H9 (cell line): ENCODE results near the gene SMC4. TPM values are rescaled to one million over a fixed set of nuclear protein-coding genes. Genes with fewer than 3 reads are reported as not detected.

Experiments used
- DNase-seq: peaks from one replicate; pipeline ENCODE4 v3.0.0-alpha.2; 2017
- H2AFZ ChIP-seq: one replicate; pipeline ENCODE4 v1.6.1; 2013; ENCODE audit warnings: mild to moderate bottlenecking, low read length, control low read depth, moderate library complexity
- H2AK5ac ChIP-seq: 2 replicates; pipeline ENCODE4 v1.6.1; 2013; ENCODE audit warnings: low read length, control low read depth, mixed read lengths; ENCODE audit not compliant: insufficient read length
- H2BK120ac ChIP-seq: one replicate; pipeline ENCODE4 v1.6.1; 2013; ENCODE audit warnings: low read depth, mild to moderate bottlenecking, low read length, control low read depth, inconsistent platforms; ENCODE audit not compliant: poor library complexity, severe bottlenecking
- H2BK12ac ChIP-seq: 2 replicates; pipeline ENCODE4 v1.6.1; 2013; ENCODE audit warnings: low read length, control low read depth, mixed read lengths, low read depth; ENCODE audit not compliant: insufficient read length
- H2BK15ac ChIP-seq: 2 replicates; pipeline ENCODE4 v1.6.1; 2013; ENCODE audit warnings: low read depth, low read length, control low read depth
- H2BK20ac ChIP-seq: one replicate; pipeline ENCODE4 v1.6.1; 2013; ENCODE audit warnings: low read depth, mild to moderate bottlenecking, low read length, control low read depth, inconsistent platforms; ENCODE audit not compliant: poor library complexity, severe bottlenecking
- H2BK5ac ChIP-seq: 2 replicates; pipeline ENCODE4 v1.6.1; 2013; ENCODE audit warnings: low read length, control low read depth, mixed read lengths; ENCODE audit not compliant: insufficient read length
- H3K14ac ChIP-seq: 2 replicates; pipeline ENCODE4 v1.6.1; 2013; ENCODE audit warnings: low read length, control low read depth; ENCODE audit not compliant: insufficient read depth
- H3K18ac ChIP-seq: 2 replicates; pipeline ENCODE4 v1.6.1; 2013; ENCODE audit warnings: low read depth, mild to moderate bottlenecking, mixed read lengths, low read length, control low read depth; ENCODE audit not compliant: insufficient read length
- H3K23ac ChIP-seq: 2 replicates; pipeline ENCODE4 v1.6.1; 2013; ENCODE audit warnings: low read length, control low read depth, mixed read lengths, low read depth; ENCODE audit not compliant: insufficient read length
- H3K23me2 ChIP-seq: 2 replicates; pipeline ENCODE4 v1.6.1; 2013; ENCODE audit warnings: low read depth, mild to moderate bottlenecking, mixed read lengths, low read length, control low read depth; ENCODE audit not compliant: insufficient read length, poor library complexity, severe bottlenecking
- H3K27ac ChIP-seq: 2 replicates; pipeline ENCODE4 v1.5.1; 2013; ENCODE audit warnings: low read length, control low read depth, mixed read lengths, low read depth; ENCODE audit not compliant: insufficient read length
- H3K27me3 ChIP-seq: 2 replicates; pipeline ENCODE4 v1.6.1; 2013; ENCODE audit warnings: low read length, control low read depth, inconsistent platforms; ENCODE audit not compliant: insufficient read depth
- H3K4ac ChIP-seq: 2 replicates; pipeline ENCODE4 v1.6.1; 2013; ENCODE audit warnings: low read depth, mild to moderate bottlenecking, control low read depth, inconsistent platforms, low read length, moderate library complexity
- H3K4me1 ChIP-seq: 2 replicates; pipeline ENCODE4 v1.6.1; 2013; ENCODE audit warnings: low read length, control low read depth, inconsistent platforms; ENCODE audit not compliant: insufficient read depth
- H3K4me2 ChIP-seq: 2 replicates; pipeline ENCODE4 v1.6.1; 2013; ENCODE audit warnings: low read length, control low read depth, mixed read lengths; ENCODE audit not compliant: insufficient read length, insufficient read depth
- H3K56ac ChIP-seq: 2 replicates; pipeline ENCODE4 v1.6.1; 2013; ENCODE audit warnings: low read depth, mild to moderate bottlenecking, mixed read lengths, low read length, control low read depth; ENCODE audit not compliant: insufficient read length
- H3K79me1 ChIP-seq: 2 replicates; pipeline ENCODE4 v1.6.1; 2013; ENCODE audit warnings: low read depth, mild to moderate bottlenecking, moderate library complexity, low read length, control low read depth, inconsistent platforms; ENCODE audit not compliant: insufficient read depth, poor library complexity, severe bottlenecking
- H3K79me2 ChIP-seq: 2 replicates; pipeline ENCODE4 v1.6.1; 2013; ENCODE audit warnings: low read length, control low read depth, inconsistent platforms; ENCODE audit not compliant: insufficient read depth
- H3K9ac ChIP-seq: 2 replicates; pipeline ENCODE4 v1.6.1; 2013; ENCODE audit warnings: low read length, control low read depth, mixed read lengths; ENCODE audit not compliant: insufficient read length; ENCODE audit errors: extremely low read depth
- H3K9me3 ChIP-seq: one replicate; pipeline ENCODE4 v1.6.1; 2013; ENCODE audit warnings: low read depth, low read length, inconsistent platforms; ENCODE audit not compliant: control insufficient read depth
- H3T11ph ChIP-seq: one replicate; pipeline ENCODE4 v1.6.1; 2013; ENCODE audit warnings: mild to moderate bottlenecking, low read length, control low read depth, inconsistent platforms
- H4K20me1 ChIP-seq: one replicate; pipeline ENCODE4 v1.6.1; 2013; ENCODE audit not compliant: control insufficient read depth, insufficient read length, insufficient read depth
- H4K5ac ChIP-seq: 2 replicates; pipeline ENCODE4 v1.6.1; 2013; ENCODE audit warnings: low read depth, mild to moderate bottlenecking, mixed read lengths, low read length, control low read depth; ENCODE audit not compliant: insufficient read length
- H4K8ac ChIP-seq: replicated peaks from 2 replicates; pipeline ENCODE4 v1.6.1; 2013; ENCODE audit warnings: low read length, control low read depth, mixed read lengths, low read depth; ENCODE audit not compliant: insufficient read length
- H4K91ac ChIP-seq: 2 replicates; pipeline ENCODE4 v1.6.1; 2013; ENCODE audit warnings: low read depth, mild to moderate bottlenecking, moderate library complexity, mixed read lengths, low read length, control low read depth; ENCODE audit not compliant: insufficient read length
- H3K27ac Mint-ChIP-seq, 3 experiments: 2 replicates in 2 of 3; 3 replicates in 1 of 3; pipeline ENCODE4 v1.8.0; 2020 to 2021; ENCODE audit warnings: mixed read lengths in 3 of 3, mild to moderate bottlenecking in 1 of 3, moderate library complexity in 1 of 3
- H3K27me3 Mint-ChIP-seq: 2 replicates; pipeline ENCODE4 v1.8.0; 2021; ENCODE audit warnings: low read depth, mild to moderate bottlenecking, moderate library complexity, mixed read lengths
- H3K36me3 Mint-ChIP-seq, 3 experiments: 2 replicates in 2 of 3; 3 replicates in 1 of 3; pipeline ENCODE4 v1.8.0; 2020 to 2021; ENCODE audit warnings: low read depth in 3 of 3, mixed read lengths in 3 of 3; ENCODE audit not compliant: insufficient read depth in 1 of 3
- H3K4me1 Mint-ChIP-seq, 2 experiments: 2 replicates each; pipeline ENCODE4 v1.8.0; 2020; ENCODE audit warnings: mixed read lengths in 2 of 2
- H3K4me3 Mint-ChIP-seq, 2 experiments: 2 replicates in 1 of 2; 3 replicates in 1 of 2; pipeline ENCODE4 v1.8.0; 2020 to 2021; ENCODE audit warnings: mild to moderate bottlenecking in 2 of 2, mixed read lengths in 2 of 2, moderate library complexity in 1 of 2
- H3K9me3 Mint-ChIP-seq, 2 experiments: 2 replicates in 1 of 2; 3 replicates in 1 of 2; pipeline ENCODE4 v1.8.0; 2020; ENCODE audit warnings: mild to moderate bottlenecking in 2 of 2, mixed read lengths in 2 of 2, moderate library complexity in 1 of 2
- total RNA-seq: library from RNA; stranded (reverse); gene quantifications from 2 replicates; pipeline ENCODE4 v1.2.1, GENCODE V29; 2021
- TF ChIP-seq, protein P1 (sequence below): fragments of 200-600 bp; sonication (generic); conservative IDR thresholded peaks from 3 replicates; pipeline ENCODE4 v1.8.0; 2021; ENCODE audit warnings: antibody characterized with exemption, mild to moderate bottlenecking

Gene SMC4
- total RNA-seq, 1 experiment from 2014 or later: 130 TPM

DNA sequence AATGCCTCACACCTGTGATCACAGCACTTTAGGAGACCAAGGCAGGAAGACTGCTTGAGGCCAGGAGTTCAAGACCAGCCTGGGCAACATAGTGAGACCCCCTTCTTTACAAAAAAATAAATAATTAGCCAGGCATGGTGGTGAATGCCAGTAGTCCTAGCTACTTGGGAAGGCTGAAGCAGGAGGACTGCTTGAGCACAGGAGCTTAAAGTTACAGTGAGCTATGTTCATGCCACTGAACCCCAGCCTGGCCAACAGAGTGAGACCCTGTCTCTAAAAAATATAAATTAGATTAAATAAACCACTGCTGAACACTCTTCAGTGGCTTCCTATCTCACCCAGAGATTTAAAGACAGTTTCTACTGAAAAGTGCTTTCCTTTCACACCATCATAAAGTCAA lies 6.7 kb upstream of the SMC4 start:
- H3K4me2 ChIP-seq: no peak overlapping the region
- H4K5ac ChIP-seq: no peak overlapping the region
- no peaks in the 10 kb centered on the region for H3K9me3 Mint-ChIP-seq
- no peaks in the 10 kb centered on the region for H4K20me1 ChIP-seq
- TF ChIP-seq, protein P1, sequence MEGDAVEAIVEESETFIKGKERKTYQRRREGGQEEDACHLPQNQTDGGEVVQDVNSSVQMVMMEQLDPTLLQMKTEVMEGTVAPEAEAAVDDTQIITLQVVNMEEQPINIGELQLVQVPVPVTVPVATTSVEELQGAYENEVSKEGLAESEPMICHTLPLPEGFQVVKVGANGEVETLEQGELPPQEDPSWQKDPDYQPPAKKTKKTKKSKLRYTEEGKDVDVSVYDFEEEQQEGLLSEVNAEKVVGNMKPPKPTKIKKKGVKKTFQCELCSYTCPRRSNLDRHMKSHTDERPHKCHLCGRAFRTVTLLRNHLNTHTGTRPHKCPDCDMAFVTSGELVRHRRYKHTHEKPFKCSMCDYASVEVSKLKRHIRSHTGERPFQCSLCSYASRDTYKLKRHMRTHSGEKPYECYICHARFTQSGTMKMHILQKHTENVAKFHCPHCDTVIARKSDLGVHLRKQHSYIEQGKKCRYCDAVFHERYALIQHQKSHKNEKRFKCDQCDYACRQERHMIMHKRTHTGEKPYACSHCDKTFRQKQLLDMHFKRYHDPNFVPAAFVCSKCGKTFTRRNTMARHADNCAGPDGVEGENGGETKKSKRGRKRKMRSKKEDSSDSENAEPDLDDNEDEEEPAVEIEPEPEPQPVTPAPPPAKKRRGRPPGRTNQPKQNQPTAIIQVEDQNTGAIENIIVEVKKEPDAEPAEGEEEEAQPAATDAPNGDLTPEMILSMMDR: no peak
- no peaks in the 10 kb centered on the region for H3K23me2 ChIP-seq
- no peak overlapping the region for H2BK120ac ChIP-seq
- no peak overlapping the region for H2AK5ac ChIP-seq
- H3K4me1 ChIP-seq: no peaks in the 10 kb centered on the region
- H4K8ac ChIP-seq: no peak overlapping the region
- H3K9me3 ChIP-seq: no peaks in the 10 kb centered on the region
- H2BK15ac ChIP-seq: no peak overlapping the region
- no peak overlapping the region for H4K91ac ChIP-seq
- no peaks in the 10 kb centered on the region for H3K79me2 ChIP-seq
- H3K9ac ChIP-seq: no peak overlapping the region
- H3K4me3 Mint-ChIP-seq: no peak overlapping the region
- H3K14ac ChIP-seq: no peak overlapping the region
- no peak overlapping the region for H2BK5ac ChIP-seq
- no peak overlapping the region for H3K27ac Mint-ChIP-seq
- H3K27me3 Mint-ChIP-seq: no peaks in the 10 kb centered on the region
- H2BK12ac ChIP-seq: no peak overlapping the region
- H3K79me1 ChIP-seq: peaks cover 3% of the 10 kb centered on the region
- no peaks in the 10 kb centered on the region for H3K27me3 ChIP-seq
- no peak overlapping the region for H3T11ph ChIP-seq
- no peak for DNase-seq
- no peak overlapping the region for H3K4ac ChIP-seq
- H2AFZ ChIP-seq: no peak overlapping the region
- no peak overlapping the region for H3K56ac ChIP-seq
- H3K23ac ChIP-seq: no peak overlapping the region
- no peaks in the 10 kb centered on the region for H3K36me3 Mint-ChIP-seq
- peaks cover 7% of the 10 kb centered on the region in 2 experiments; a peak in 3 of 4 replicates for H3K4me1 Mint-ChIP-seq
- no peak overlapping the region for H3K18ac ChIP-seq
- no peak overlapping the region for H2BK20ac ChIP-seq
- H3K27ac ChIP-seq: no peak overlapping the region
